22Rv1 (cell line): ENCODE data around the gene ZYX.

Experiments used
- ZFX ChIP-seq: fragments of 450-650 bp; IDR thresholded peaks from 2 replicates; pipeline ENCODE4 v1.6.1; 2017; ENCODE audit warnings: antibody characterized with exemption, borderline replicate concordance
- TF ChIP-seq, protein P1 (sequence below): fragments of 450-650 bp; IDR thresholded peaks from 2 replicates; pipeline ENCODE4 v1.5.1; 2017; ENCODE audit warnings: mild to moderate bottlenecking

DNA sequence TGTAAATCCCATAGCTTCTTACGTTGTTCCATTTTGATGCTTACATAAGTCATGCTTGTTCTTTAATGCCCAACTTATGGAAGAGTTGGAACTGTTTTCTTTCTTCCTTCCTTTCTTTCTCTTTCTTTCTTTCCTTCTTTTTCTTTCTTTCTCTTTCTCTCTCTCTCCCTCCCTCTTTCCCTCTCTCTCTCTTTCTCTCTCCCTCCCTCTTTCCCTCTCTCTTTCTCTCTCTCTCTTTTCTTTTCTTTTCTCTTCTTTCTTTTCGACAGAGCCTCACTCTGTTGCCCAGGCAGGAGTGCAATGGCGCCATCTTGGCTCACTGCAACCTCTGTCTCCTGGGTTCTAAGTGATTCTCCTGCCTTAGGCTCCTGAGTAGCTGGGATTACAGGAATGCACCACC lies 37.5 kb upstream of the ZYX start:
- TF ChIP-seq, protein P1, sequence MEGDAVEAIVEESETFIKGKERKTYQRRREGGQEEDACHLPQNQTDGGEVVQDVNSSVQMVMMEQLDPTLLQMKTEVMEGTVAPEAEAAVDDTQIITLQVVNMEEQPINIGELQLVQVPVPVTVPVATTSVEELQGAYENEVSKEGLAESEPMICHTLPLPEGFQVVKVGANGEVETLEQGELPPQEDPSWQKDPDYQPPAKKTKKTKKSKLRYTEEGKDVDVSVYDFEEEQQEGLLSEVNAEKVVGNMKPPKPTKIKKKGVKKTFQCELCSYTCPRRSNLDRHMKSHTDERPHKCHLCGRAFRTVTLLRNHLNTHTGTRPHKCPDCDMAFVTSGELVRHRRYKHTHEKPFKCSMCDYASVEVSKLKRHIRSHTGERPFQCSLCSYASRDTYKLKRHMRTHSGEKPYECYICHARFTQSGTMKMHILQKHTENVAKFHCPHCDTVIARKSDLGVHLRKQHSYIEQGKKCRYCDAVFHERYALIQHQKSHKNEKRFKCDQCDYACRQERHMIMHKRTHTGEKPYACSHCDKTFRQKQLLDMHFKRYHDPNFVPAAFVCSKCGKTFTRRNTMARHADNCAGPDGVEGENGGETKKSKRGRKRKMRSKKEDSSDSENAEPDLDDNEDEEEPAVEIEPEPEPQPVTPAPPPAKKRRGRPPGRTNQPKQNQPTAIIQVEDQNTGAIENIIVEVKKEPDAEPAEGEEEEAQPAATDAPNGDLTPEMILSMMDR, result no peak
- TF ChIP-seq ZFX, result no peak
